Activated T-helper 17 cell treated with anti-CD3 and anti-CD28 coated beads, Interleukin-2, amount 50 U/mL, for 72 hours (primary cell): ENCODE results near the gene RNF208. TPM values are rescaled to one million over a fixed set of nuclear protein-coding genes. Genes with fewer than 3 reads are reported as not detected.

Source experiments
- ATAC-seq: fragments of 150-1000 bp; cut with Tn5 transposase; replicated peaks from 2 replicates; pipeline ENCODE4 v1.10.0; 2021; ENCODE audit warnings: mild to moderate bottlenecking, moderate library complexity
- H3K27ac Mint-ChIP-seq: one replicate; pipeline ENCODE4 v1.8.0; 2022; ENCODE audit warnings: mixed read lengths
- H3K27me3 Mint-ChIP-seq: one replicate; pipeline ENCODE4 v1.8.0; 2022; ENCODE audit warnings: mixed read lengths
- H3K36me3 Mint-ChIP-seq: one replicate; pipeline ENCODE4 v1.8.0; 2022; ENCODE audit warnings: low read depth, mild to moderate bottlenecking, mixed read lengths
- H3K4me1 Mint-ChIP-seq: one replicate; pipeline ENCODE4 v1.8.0; 2022; ENCODE audit warnings: mixed read lengths
- H3K4me3 Mint-ChIP-seq: one replicate; pipeline ENCODE4 v1.8.0; 2022; ENCODE audit warnings: mild to moderate bottlenecking, mixed read lengths
- H3K9me3 Mint-ChIP-seq: one replicate; pipeline ENCODE4 v1.8.0; 2022; ENCODE audit warnings: mixed read lengths
- total RNA-seq, 2 donors: library from RNA; stranded (reverse); gene quantifications; one replicate each; pipeline ENCODE4 v1.2.3, GENCODE V29; 2022

RNF208 gene
- total RNA-seq, 2 donors from 2014 or later: 3.5 to 7.4 TPM

- no peak for ATAC-seq
- Mint-ChIP-seq H3K27me3 (no peaks in the 10 kb centered on the region), H3K4me3 (no peak overlapping the region), H3K9me3 (no peaks in the 10 kb centered on the region), H3K27ac (no peak overlapping the region), H3K36me3 (peaks cover 31% of the 10 kb centered on the region), H3K4me1 (no peaks in the 10 kb centered on the region)
These were observed 41.5 kb downstream of the RNF208 start for GRCh38 chr9:137180491-137180890.

DNA sequence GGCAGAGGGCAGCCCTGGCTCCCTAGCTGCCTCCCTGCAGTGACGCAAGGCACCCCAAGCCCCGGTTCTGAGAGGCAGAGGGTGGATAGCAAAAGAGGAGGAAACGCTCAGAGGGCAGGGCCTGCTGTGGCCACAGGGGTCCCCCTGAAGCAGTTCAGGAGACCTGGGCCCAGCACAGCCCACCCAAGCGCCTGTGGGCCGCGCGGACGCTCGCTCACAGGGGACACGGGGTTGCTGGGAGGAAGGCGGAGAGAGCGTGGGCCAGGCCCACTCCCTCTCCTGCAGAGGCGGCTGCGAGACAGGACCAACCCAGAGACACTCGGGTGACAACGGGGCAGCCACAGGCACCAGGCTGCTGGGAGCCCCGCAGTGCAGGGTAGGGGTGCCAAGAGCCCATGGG is 42.3 kb downstream of the RNF208 start:
- H3K27me3 Mint-ChIP-seq: no peaks in the 10 kb centered on the region
- no peak overlapping the region for H3K27ac Mint-ChIP-seq

GRCh38 chr9:137178939-137179630 is 43.0 kb downstream of the RNF208 start:
- peaks cover 26% of the 10 kb centered on the region for H3K36me3 Mint-ChIP-seq
- no peaks in the 10 kb centered on the region for H3K27me3 Mint-ChIP-seq
- H3K9me3 Mint-ChIP-seq: no peaks in the 10 kb centered on the region
- H3K4me1 Mint-ChIP-seq: no peaks in the 10 kb centered on the region
- H3K4me3 Mint-ChIP-seq: no peak overlapping the region
- no peak overlapping the region for H3K27ac Mint-ChIP-seq
- ATAC-seq: no peak

More for the DNA sequence above, 42.3 kb downstream of the RNF208 start:
- Mint-ChIP-seq H3K36me3 (peaks cover 31% of the 10 kb centered on the region), H3K4me3 (no peak overlapping the region), H3K9me3 (no peaks in the 10 kb centered on the region), H3K4me1 (no peaks in the 10 kb centered on the region)
- ATAC-seq: no peak

- Mint-ChIP-seq H3K36me3 (peaks cover 19% of the 10 kb centered on the region), H3K9me3 (no peaks in the 10 kb centered on the region), H3K4me1 (no peaks in the 10 kb centered on the region), H3K4me3 (no peak overlapping the region), H3K27me3 (no peaks in the 10 kb centered on the region), H3K27ac (no peak overlapping the region)
- no peak for ATAC-seq
These were observed 43.7 kb downstream of the RNF208 start for GRCh38 chr9:137178201-137178938.

- no peak overlapping the region for H3K4me3 Mint-ChIP-seq
- no peaks in the 10 kb centered on the region for H3K4me1 Mint-ChIP-seq
- H3K27ac Mint-ChIP-seq: no peak overlapping the region
- H3K27me3 Mint-ChIP-seq: no peaks in the 10 kb centered on the region
- peak; percentile 47 for ATAC-seq
- peaks cover 3% of the 10 kb centered on the region for H3K36me3 Mint-ChIP-seq
- no peaks in the 10 kb centered on the region for H3K9me3 Mint-ChIP-seq
These were observed 45.5 kb downstream of the RNF208 start for GRCh38 chr9:137176302-137177182.

GRCh38 chr9:137175345-137175961 is 46.6 kb downstream of the RNF208 start:
- Mint-ChIP-seq H3K36me3 (no peaks in the 10 kb centered on the region), H3K27me3 (peaks cover 2% of the 10 kb centered on the region), H3K9me3 (no peaks in the 10 kb centered on the region), H3K4me1 (no peaks in the 10 kb centered on the region), H3K4me3 (no peak overlapping the region), H3K27ac (no peak overlapping the region)
- no peak for ATAC-seq

DNA sequence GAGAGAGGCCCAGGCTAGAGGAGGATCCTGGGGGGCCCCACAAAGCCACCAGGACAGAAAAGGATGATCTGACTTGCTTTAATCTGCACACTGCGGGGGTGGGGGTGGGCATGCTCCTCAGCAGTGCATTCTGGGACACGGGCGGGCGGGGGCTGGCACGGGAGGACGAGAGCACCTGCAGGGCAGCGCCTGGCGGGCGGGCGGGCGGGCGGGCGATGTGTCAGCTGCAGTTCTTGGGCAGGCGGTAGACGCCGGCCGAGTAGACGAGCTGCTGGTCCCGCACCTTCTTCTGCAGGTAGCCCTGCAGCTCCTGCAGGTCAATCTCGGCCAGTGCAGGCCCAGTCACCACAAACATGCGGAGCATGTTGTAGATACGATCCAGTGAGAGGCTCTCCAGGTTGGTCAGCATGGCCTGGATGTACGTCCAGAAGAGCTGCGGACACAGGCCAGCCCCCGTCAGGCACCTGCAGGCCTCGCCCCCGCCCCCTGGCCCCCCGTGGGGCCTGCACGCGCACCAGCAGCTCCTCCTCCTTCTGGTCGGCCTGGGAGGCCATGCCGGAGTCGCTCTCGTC is 47.2 kb downstream of the RNF208 start:
- no peaks in the 10 kb centered on the region for H3K4me1 Mint-ChIP-seq
- no peaks in the 10 kb centered on the region for H3K9me3 Mint-ChIP-seq
- no peak overlapping the region for H3K27ac Mint-ChIP-seq
- H3K27me3 Mint-ChIP-seq: peaks cover 3% of the 10 kb centered on the region
- no peak overlapping the region for H3K4me3 Mint-ChIP-seq
- H3K36me3 Mint-ChIP-seq: no peaks in the 10 kb centered on the region
- ATAC-seq: no peak

DNA sequence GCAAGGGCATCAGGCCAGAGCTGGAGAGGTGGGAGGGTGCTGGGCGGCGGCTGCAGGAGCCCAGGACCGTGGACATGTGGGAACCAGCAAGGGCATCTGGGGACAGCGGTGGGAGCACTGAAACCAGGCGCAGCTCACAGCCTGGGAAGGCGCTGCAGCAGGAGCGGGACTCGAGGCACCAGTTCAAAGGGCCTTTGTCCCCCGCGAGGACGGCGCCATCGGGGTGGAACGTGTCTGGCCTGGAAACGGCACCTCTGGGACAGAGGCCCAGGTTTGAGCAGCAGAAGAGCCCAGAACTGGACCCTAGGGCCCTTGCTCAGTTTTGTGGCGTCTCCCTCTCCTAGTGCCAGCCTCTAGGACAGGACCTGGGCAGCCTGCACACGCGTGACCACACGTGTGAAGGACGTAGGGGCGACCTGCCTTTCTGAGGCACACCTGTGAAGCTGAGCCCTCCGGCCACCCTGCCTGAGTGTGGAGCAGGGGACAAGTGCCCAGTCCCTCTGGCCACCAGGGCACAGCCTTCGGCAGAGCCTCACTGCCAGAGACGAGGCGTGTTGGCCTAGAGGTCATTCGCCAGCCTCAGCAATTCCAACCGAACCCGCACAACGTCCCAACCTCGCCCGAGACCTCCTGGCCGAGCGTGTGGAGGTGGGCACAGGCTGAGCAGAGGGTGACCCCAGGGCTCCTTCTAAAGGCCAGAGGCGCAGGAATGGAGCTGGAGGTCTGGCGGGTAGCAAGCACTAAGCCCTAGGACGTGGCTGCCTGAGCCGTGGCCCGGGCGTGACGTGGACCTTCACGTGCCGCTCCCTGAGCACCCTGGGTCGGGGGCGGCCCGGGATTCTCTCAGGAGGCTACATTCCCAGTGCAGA is 48.0 kb downstream of the RNF208 start:
- H3K36me3 Mint-ChIP-seq: no peaks in the 10 kb centered on the region
- no peak overlapping the region for H3K27ac Mint-ChIP-seq
- H3K4me1 Mint-ChIP-seq: no peaks in the 10 kb centered on the region
- no peak overlapping the region for H3K4me3 Mint-ChIP-seq
- no peak for ATAC-seq
- H3K27me3 Mint-ChIP-seq: peaks cover 3% of the 10 kb centered on the region
- H3K9me3 Mint-ChIP-seq: no peaks in the 10 kb centered on the region

- ATAC-seq: no peak
- Mint-ChIP-seq H3K4me3 (no peak overlapping the region), H3K27me3 (peaks cover 3% of the 10 kb centered on the region), H3K9me3 (no peaks in the 10 kb centered on the region), H3K27ac (no peak overlapping the region), H3K36me3 (no peaks in the 10 kb centered on the region), H3K4me1 (no peaks in the 10 kb centered on the region)
These were observed 48.9 kb downstream of the RNF208 start for GRCh38 chr9:137172901-137173795.

- no peaks in the 10 kb centered on the region for H3K9me3 Mint-ChIP-seq
- peaks cover 7% of the 10 kb centered on the region for H3K27me3 Mint-ChIP-seq
- ATAC-seq: no peak
- H3K36me3 Mint-ChIP-seq: no peaks in the 10 kb centered on the region
- H3K4me1 Mint-ChIP-seq: no peaks in the 10 kb centered on the region
- no peak overlapping the region for H3K27ac Mint-ChIP-seq
- no peak overlapping the region for H3K4me3 Mint-ChIP-seq
These were observed 50.7 kb downstream of the RNF208 start for GRCh38 chr9:137171149-137171900.

GRCh38 chr9:137170486-137171148 is 51.4 kb downstream of the RNF208 start:
- Mint-ChIP-seq H3K4me3 (no peak overlapping the region), H3K27me3 (peaks cover 8% of the 10 kb centered on the region), H3K36me3 (no peaks in the 10 kb centered on the region), H3K4me1 (no peaks in the 10 kb centered on the region), H3K9me3 (no peaks in the 10 kb centered on the region), H3K27ac (no peak overlapping the region)
- ATAC-seq: no peak
